Mammary epithelial cell (primary cell): ENCODE data around the gene FRMPD2.

Source experiments
- EZH2 ChIP-seq: IDR thresholded peaks from 2 replicates; pipeline ENCODE4 v1.6.1; 2012; ENCODE audit warnings: low read length, inconsistent platforms, borderline replicate concordance
- TF ChIP-seq, protein P1 (sequence below), 2 donors: IDR thresholded peaks in 1 of 2; conservative IDR thresholded peaks in 1 of 2; 2 replicates each; pipeline ENCODE4 v1.5.1; 2011 to 2012; ENCODE audit warnings: inconsistent platforms in 2 of 2, low read length in 2 of 2, mild to moderate bottlenecking in 2 of 2, control low read depth in 1 of 2, low read depth in 1 of 2; ENCODE audit not compliant: insufficient read depth in 1 of 2; ENCODE audit errors: extremely low read depth in 1 of 2

DNA sequence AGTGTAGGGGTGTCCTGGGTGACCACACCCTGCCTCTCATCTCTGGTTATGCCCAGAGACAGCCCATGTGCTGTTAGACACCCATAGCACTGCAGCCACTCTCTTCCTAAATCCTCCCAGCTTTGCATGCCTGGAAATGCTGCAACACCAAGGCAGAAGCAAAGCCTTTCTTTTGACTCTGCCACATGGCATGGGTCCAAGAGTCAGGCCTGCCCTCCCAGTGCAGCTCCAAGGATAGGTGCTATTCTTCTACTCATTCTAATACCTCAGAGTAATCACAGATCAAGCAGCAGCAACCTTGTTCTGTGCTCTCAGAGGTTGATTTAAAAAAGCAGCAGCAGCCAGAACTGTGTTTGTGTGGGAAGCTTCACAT, 23.4 kb downstream of the FRMPD2 start:
- TF ChIP-seq, protein P1, sequence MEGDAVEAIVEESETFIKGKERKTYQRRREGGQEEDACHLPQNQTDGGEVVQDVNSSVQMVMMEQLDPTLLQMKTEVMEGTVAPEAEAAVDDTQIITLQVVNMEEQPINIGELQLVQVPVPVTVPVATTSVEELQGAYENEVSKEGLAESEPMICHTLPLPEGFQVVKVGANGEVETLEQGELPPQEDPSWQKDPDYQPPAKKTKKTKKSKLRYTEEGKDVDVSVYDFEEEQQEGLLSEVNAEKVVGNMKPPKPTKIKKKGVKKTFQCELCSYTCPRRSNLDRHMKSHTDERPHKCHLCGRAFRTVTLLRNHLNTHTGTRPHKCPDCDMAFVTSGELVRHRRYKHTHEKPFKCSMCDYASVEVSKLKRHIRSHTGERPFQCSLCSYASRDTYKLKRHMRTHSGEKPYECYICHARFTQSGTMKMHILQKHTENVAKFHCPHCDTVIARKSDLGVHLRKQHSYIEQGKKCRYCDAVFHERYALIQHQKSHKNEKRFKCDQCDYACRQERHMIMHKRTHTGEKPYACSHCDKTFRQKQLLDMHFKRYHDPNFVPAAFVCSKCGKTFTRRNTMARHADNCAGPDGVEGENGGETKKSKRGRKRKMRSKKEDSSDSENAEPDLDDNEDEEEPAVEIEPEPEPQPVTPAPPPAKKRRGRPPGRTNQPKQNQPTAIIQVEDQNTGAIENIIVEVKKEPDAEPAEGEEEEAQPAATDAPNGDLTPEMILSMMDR (conservative IDR thresholded peaks at IDR 0.05 in 1 of 2, IDR thresholded peaks at IDR 0.05 in 1 of 2; ENCODE audit: extremely low read depth in 1 of 2, insufficient read depth in 1 of 2, low read depth in 1 of 2, low read length in 2 of 2): no peak
- TF ChIP-seq EZH2: no peak
